Hematopoietic multipotent progenitor cell treated with erythropoietin and hydrocortisone succinate and interleukin-3 and kit ligand, for 17 days (in vitro differentiated cells): ENCODE results near the gene TP53BP2.

Source experiments
- DNase-seq: peaks from one replicate; pipeline ENCODE4 v3.0.0-alpha.2; 2015; ENCODE audit warnings: low spot score

Gene TP53BP2

GRCh38 chr1:223765036-223765718 lies 80.6 kb downstream of the TP53BP2 start:
- DNase-seq, result no peak

GRCh38 chr1:223763881-223764280 lies 81.9 kb downstream of the TP53BP2 start:
- no peak for DNase-seq

- DNase-seq, result no peak
These were observed 82.5 kb downstream of the TP53BP2 start for GRCh38 chr1:223763251-223763650.

- DNase-seq, result no peak
These were observed 84.3 kb downstream of the TP53BP2 start for GRCh38 chr1:223761411-223761810.

- DNase-seq, result no peak
These were observed 84.9 kb downstream of the TP53BP2 start for GRCh38 chr1:223760833-223761232.

GRCh38 chr1:223759273-223759672 lies 86.5 kb downstream of the TP53BP2 start:
- no peak for DNase-seq

GRCh38 chr1:223758734-223759133 lies 87.0 kb downstream of the TP53BP2 start:
- no peak for DNase-seq

- no peak for DNase-seq
These were observed 88.7 kb downstream of the TP53BP2 start for GRCh38 chr1:223756806-223757700.

- no peak for DNase-seq
These were observed 89.6 kb downstream of the TP53BP2 start for GRCh38 chr1:223755992-223756775.

GRCh38 chr1:223755432-223755792 lies 90.3 kb downstream of the TP53BP2 start:
- DNase-seq, result no peak

GRCh38 chr1:223754681-223755431 lies 90.9 kb downstream of the TP53BP2 start:
- no peak for DNase-seq

GRCh38 chr1:223752721-223753515 lies 92.8 kb downstream of the TP53BP2 start:
- DNase-seq, result no peak

- no peak for DNase-seq
These were observed 94.1 kb downstream of the TP53BP2 start for GRCh38 chr1:223751696-223752095.

- no peak for DNase-seq
These were observed 94.8 kb downstream of the TP53BP2 start for GRCh38 chr1:223750730-223751570.

- peak; percentile 72 for DNase-seq
These were observed 96.7 kb downstream of the TP53BP2 start for GRCh38 chr1:223748773-223749733.

GRCh38 chr1:223748405-223748772 lies 97.4 kb downstream of the TP53BP2 start:
- no peak for DNase-seq

GRCh38 chr1:223747838-223748335 lies 97.9 kb downstream of the TP53BP2 start:
- DNase-seq, result no peak

- DNase-seq, result no peak
These were observed 100.0 kb downstream of the TP53BP2 start for GRCh38 chr1:223745731-223746130.
